Heart right ventricle (tissue), 16 donors: Measurements from ENCODE around the gene TTC4. TPM values are rescaled to one million over a fixed set of nuclear protein-coding genes. Genes with fewer than 3 reads are reported as not detected.

ENCODE experiments used
- ATAC-seq, 8 donors: fragments of 200-7000 bp; cut with Tn5 transposase; one replicate each; pipeline ENCODE4 v1.9.1; 2020; ENCODE audit warnings: mild to moderate bottlenecking in 8 of 8, moderate library complexity in 8 of 8, moderate number of reproducible peaks in 1 of 8
- DNase-seq, 2 donors: peaks; one replicate each; pipeline ENCODE4 v3.0.0-alpha.2; 2020
- H3K27ac ChIP-seq, 10 donors: fragments of 200-600 bp; sonication (generic) in 2 of 10; one replicate each; pipeline versions ENCODE4 v1.5.0 to v1.8.0; 2020 to 2022; ENCODE audit warnings: mild to moderate bottlenecking in 3 of 10
- H3K27me3 ChIP-seq, 7 donors: fragments of 200-600 bp; one replicate each; pipeline ENCODE4 v1.8.0; 2021 to 2022; ENCODE audit warnings: mild to moderate bottlenecking in 2 of 7
- H3K36me3 ChIP-seq, 9 donors: fragments of 200-600 bp; sonication (generic) in 1 of 9; one replicate each; pipeline versions ENCODE4 v1.5.0 to v1.8.0; 2020 to 2022; ENCODE audit warnings: mild to moderate bottlenecking in 2 of 9
- H3K4me1 ChIP-seq, 9 donors: fragments of 200-600 bp; sonication (generic) in 1 of 9; one replicate each; pipeline versions ENCODE4 v1.5.0 to v1.8.0; 2020 to 2022; ENCODE audit warnings: mild to moderate bottlenecking in 4 of 9
- H3K4me3 ChIP-seq, 10 donors: fragments of 200-600 bp; sonication (generic) in 2 of 10; one replicate each; pipeline versions ENCODE4 v1.5.0 to v1.8.0; 2020 to 2022; ENCODE audit warnings: mild to moderate bottlenecking in 7 of 10, moderate library complexity in 2 of 10
- H3K9me3 ChIP-seq, 11 donors: fragments of 200-600 bp in 10 of 11; sonication (generic) in 2 of 11; one replicate each; pipeline versions ENCODE4 v1.5.0 to v1.8.0; 2013 to 2022; ENCODE audit warnings: mild to moderate bottlenecking in 2 of 11, control low read depth in 1 of 11, moderate library complexity in 1 of 11
- CTCF ChIP-seq, 9 donors: fragments of 200-600 bp; sonication (generic) in 2 of 9; IDR thresholded peaks; one replicate each; pipeline versions ENCODE4 v1.5.0 to v1.8.0; 2021 to 2022; ENCODE audit warnings: antibody characterized with exemption in 9 of 9, mild to moderate bottlenecking in 5 of 9, moderate library complexity in 1 of 9
- WGBS, 2 donors: extraction: QIAGEN DNeasy Blood & Tissue Kit; methylation state at CpG; one replicate each; pipeline ENCODE4 v1.1.7; 2013; ENCODE audit warnings: inconsistent platforms in 1 of 2; 5-methylcytosine and 5-hydroxymethylcytosine counted together
- intact Hi-C, 10 donors: fragments of 100-400 bp; cut with DNase I; formaldehyde crosslinking; loops; one replicate each; pipeline versions ENCODE4 v1.11.1 to v1.14.2; 2022
- polyA plus RNA-seq, 2 donors: library from polyadenylated mRNA; stranded (reverse); fragments of 200-250 nt; gene quantifications; one replicate each; pipeline ENCODE4 v1.2.3, GENCODE V29; 2013
- total RNA-seq, 10 donors: library from RNA; stranded (reverse); fragmentation: NEBNext Ultra II Directional in 3 of 10; extraction: Animal tissue kit (Norgen Biotek cat#: 25700) in 3 of 10; gene quantifications; one replicate each; pipeline versions ENCODE4 v1.2.1 to v1.2.4, GENCODE V29; 2021 to 2023
- donor health status: Arrhythmogenic right ventricular cardiomyopathy.
- donor health status: ischemic (EF 13 %, LVEDD 7.1; RV severe dilation, severe dysfunction).
- donor health status: healthy with polysubstance abuse.
- donor health status: DM: no; HTN: yes; CAD: no.
- donor health status: DM: no; HTN: no; CAD: no.
- donor health status: ischemic (EF 25% LVEDD 6.9; RV normal size, moderate dysfunction).
- donor health status: ischemic (EF 25% LVEDD 5.7; RV mildly dilated, moderate dysfunction).
- donor health status: healthy.
- donor health status: DM: yes; HTN: yes; CAD: no.
- donor health status: Ischemic cardiomyopathy.
- donor health status: ischemic (EF 35%, LVEDD 5.7; RV mildly dilated, moderate dysfunction).
- donor health status: nonischemic (EF 11% LVEDD 7.7; RV severe dilation, severe dysfunction).
- donor health status: DM: yes; HTN: yes; CAD: no.
- donor health status: PGD.
- donor health status: ischemic (EF 29% LVEDD 5.4; RV normal size, mild dysfunction).
- donor health status: nonischemic (EF 23%, LVEDD 6.1; RV moderate dilation, normal function).

TTC4 gene
- total and polyA plus RNA-seq, 12 donors = 12.0 to 20.9 (median 15.1) TPM

GRCh38 chr1:54748094-54748835 is 32.6 kb downstream of the TTC4 start:
- Histone ChIP-seq H3K9me3 (no peaks in the 10 kb centered on the region), H3K27me3 (no peaks in the 10 kb centered on the region), H3K36me3 (peaks cover 0 to 7% (median 0%) of the 10 kb centered on the region in 9 donors), H3K4me1 (no peaks in the 10 kb centered on the region), H3K27ac (no peak overlapping the region), H3K4me3 (no peak overlapping the region)
- DNase-seq (no peak), ATAC-seq (no peak)
- TF ChIP-seq CTCF (IDR thresholded peaks at IDR 0.05) = no peak
- WGBS, 2 donors = 85 to 86% methylated on average over 13 to 14 of the region's 14 CpGs
- intact Hi-C loops = no loop called here

GRCh38 chr1:54750596-54750995 is 34.9 kb downstream of the TTC4 start:
- H3K27me3 ChIP-seq = no peaks in the 10 kb centered on the region
- WGBS, 2 donors = 75 to 79% methylated on average over 6 of the region's 6 CpGs
- intact Hi-C loops = loop anchor here in 1 of 10 donors (10.0 kb wide), 1 partner anchor 64 kb away; no protein-coding TSS in a partner anchor

GRCh38 chr1:54751426-54751825 is 35.8 kb downstream of the TTC4 start:
- peaks cover 0 to 7% (median 0%) of the 10 kb centered on the region in 9 donors for H3K36me3 ChIP-seq
- no peak overlapping the region for H3K27ac ChIP-seq
- DNase-seq (no peak), ATAC-seq (no peak)
- no peak overlapping the region for H3K4me3 ChIP-seq
- WGBS, 2 donors = 63 to 70% methylated on average over 4 of the region's 4 CpGs
- no peak for TF ChIP-seq CTCF (IDR thresholded peaks at IDR 0.05)
- H3K9me3 ChIP-seq = no peaks in the 10 kb centered on the region
- H3K27me3 ChIP-seq = no peaks in the 10 kb centered on the region
- intact Hi-C loops = loop anchor here in 1 of 10 donors (10.0 kb wide), 1 partner anchor 63 kb away; no protein-coding TSS in a partner anchor
- H3K4me1 ChIP-seq = no peaks in the 10 kb centered on the region

More at GRCh38 chr1:54750596-54750995, 34.9 kb downstream of the TTC4 start:
- H3K4me3 ChIP-seq = no peak overlapping the region
- no peaks in the 10 kb centered on the region for H3K36me3 ChIP-seq
- H3K4me1 ChIP-seq = no peaks in the 10 kb centered on the region
- no peaks in the 10 kb centered on the region for H3K9me3 ChIP-seq
- ATAC-seq = no peak
- no peak for DNase-seq
- TF ChIP-seq CTCF (IDR thresholded peaks at IDR 0.05) = no peak
- no peak overlapping the region for H3K27ac ChIP-seq

GRCh38 chr1:54754045-54754444 is 38.4 kb downstream of the TTC4 start:
- Histone ChIP-seq H3K36me3 (peaks cover 0 to 33% (median 13%) of the 10 kb centered on the region in 9 donors), H3K4me3 (no peak overlapping the region), H3K27me3 (no peaks in the 10 kb centered on the region), H3K4me1 (no peaks in the 10 kb centered on the region), H3K9me3 (no peaks in the 10 kb centered on the region), H3K27ac (no peak overlapping the region)
- no peak for TF ChIP-seq CTCF (IDR thresholded peaks at IDR 0.05)
- intact Hi-C loops = loop anchor here in 1 of 10 donors (10.0 kb wide), 1 partner anchor 61 kb away; no protein-coding TSS in a partner anchor
- ATAC-seq (peak in 1 of 8 donors; percentile 11), DNase-seq (no peak)
- 93 to 95% methylated on average over 22 of the region's 22 CpGs for WGBS, 2 donors
